PC-3 (cell line): ENCODE data around the gene DCP1B. TPM values are rescaled to one million over a fixed set of nuclear protein-coding genes. Genes with fewer than 3 reads are reported as not detected.

Experiments used
- ATAC-seq: fragments of 200-7000 bp; cut with Tn5 transposase; 2 replicates; pipeline ENCODE4 v1.9.1; 2020; ENCODE audit warnings: mild to moderate bottlenecking, moderate library complexity
- BruUV-seq: library from RNA; stranded (reverse); fragments of 400-500 nt; replicated peaks from 2 replicates; lab custom pipeline; 2021; lab: Mats Ljungman, UMichigan
- CTCF ChIA-PET: fragments of 300-600 bp; sonication (Branson Sonifier 250); formaldehyde crosslinking; loops from one replicate; lab custom pipeline; 2022; ENCODE audit warnings: antibody characterized with exemption; lab: Charles Lee
- POLR2A ChIA-PET: fragments of 300-600 bp; sonication (Branson Sonifier 250); formaldehyde crosslinking; loops from one replicate; lab custom pipeline; 2022; ENCODE audit warnings: antibody characterized with exemption; ENCODE audit not compliant: unreplicated experiment; lab: Charles Lee
- DNase-seq: peaks from one replicate; pipeline ENCODE4 v3.0.0-alpha.2; 2015
- H2AFZ ChIP-seq: fragments of 300-600 bp; sonication (generic); 2 replicates; pipeline ENCODE4 v1.6.0; 2016; ENCODE audit warnings: antibody characterized with exemption, low read length
- H3F3A ChIP-seq: fragments of 300-600 bp; sonication (generic); one replicate; pipeline ENCODE4 v1.6.0; 2017; ENCODE audit warnings: antibody characterized with exemption, low read length, control low read depth, mild to moderate bottlenecking; ENCODE audit not compliant: unreplicated experiment
- H3K27ac ChIP-seq: fragments of 300-600 bp; sonication (generic); 2 replicates; pipeline ENCODE4 v1.5.1; 2016; ENCODE audit warnings: mild to moderate bottlenecking, low read length
- H3K27me3 ChIP-seq: fragments of 300-600 bp; sonication (generic); 2 replicates; pipeline ENCODE4 v1.6.1; 2016; ENCODE audit warnings: low read length, mixed read lengths
- H3K36me3 ChIP-seq: fragments of 300-600 bp; sonication (generic); 2 replicates; pipeline ENCODE4 v1.6.1; 2016; ENCODE audit warnings: low read depth, mixed run types, low read length, mixed read lengths
- H3K4me1 ChIP-seq: fragments of 300-600 bp; sonication (generic); 2 replicates; pipeline ENCODE4 v1.5.1; 2016; ENCODE audit warnings: low read length; ENCODE audit not compliant: insufficient read depth
- H3K4me2 ChIP-seq: fragments of 300-600 bp; sonication (generic); 2 replicates; pipeline ENCODE4 v1.6.0; 2016; ENCODE audit warnings: low read length
- H3K4me3 ChIP-seq: fragments of 300-600 bp; sonication (generic); 2 replicates; pipeline ENCODE4 v1.5.1; 2016; ENCODE audit warnings: mild to moderate bottlenecking, low read length, mixed read lengths
- H3K79me2 ChIP-seq: fragments of 300-600 bp; sonication (generic); 2 replicates; pipeline ENCODE4 v1.6.1; 2017; ENCODE audit warnings: low read length, mixed read lengths
- H3K9ac ChIP-seq: fragments of 300-600 bp; sonication (generic); 2 replicates; pipeline ENCODE4 v1.6.0; 2016; ENCODE audit warnings: mild to moderate bottlenecking, low read length
- H3K9me2 ChIP-seq: fragments of 300-600 bp; sonication (generic); replicated peaks from 2 replicates; pipeline ENCODE4 v1.6.1; 2016; ENCODE audit warnings: mixed run types, low read length, mixed read lengths
- H3K9me3 ChIP-seq: fragments of 300-600 bp; sonication (generic); 2 replicates; pipeline ENCODE4 v1.6.1; 2016; ENCODE audit warnings: low read length, mixed read lengths
- H4K20me1 ChIP-seq: fragments of 300-600 bp; sonication (generic); 2 replicates; pipeline ENCODE4 v1.6.1; 2016; ENCODE audit warnings: low read length, mixed read lengths
- CTCF ChIP-seq: fragments of 300-600 bp; sonication (generic); conservative IDR thresholded peaks from 2 replicates; pipeline ENCODE4 v1.5.1; 2017; ENCODE audit warnings: antibody characterized with exemption, low read depth, mild to moderate bottlenecking, low read length
- EZH2 ChIP-seq: fragments of 300-600 bp; sonication (generic); IDR thresholded peaks from one replicate; pipeline ENCODE4 v1.6.1; 2017; ENCODE audit warnings: antibody characterized with exemption, mild to moderate bottlenecking, low read length; ENCODE audit not compliant: unreplicated experiment
- EZH2phosphoT487 ChIP-seq: fragments of 300-600 bp; sonication (generic); IDR thresholded peaks from 2 replicates; pipeline ENCODE4 v1.6.1; 2018; ENCODE audit warnings: mild to moderate bottlenecking, antibody characterized with exemption, low read length, borderline replicate concordance
- intact Hi-C: fragments of 100-400 bp; cut with micrococcal nuclease; formaldehyde crosslinking; loops from 2 replicates; pipeline ENCODE4 v1.9.0; 2023
- total RNA-seq: library from RNA; depleted of rRNA; stranded (reverse); fragments of >200 nt; gene quantifications from 2 replicates; pipeline ENCODE4 v1.2.3, GENCODE V29; 2014

The DCP1B gene
- total RNA-seq, 1 experiment from 2014 or later = 4.9 TPM

- DNase-seq = no peak
- intact Hi-C loops = no loop called here
- Histone ChIP-seq H3K9me2 (no peaks in the 10 kb centered on the region), H4K20me1 (no peaks in the 10 kb centered on the region), H3K36me3 (no peaks in the 10 kb centered on the region), H3K27ac (no peak overlapping the region), H3K79me2 (no peaks in the 10 kb centered on the region), H3K4me2 (no peak overlapping the region), H3F3A (no peaks in the 10 kb centered on the region), H3K27me3 (no peaks in the 10 kb centered on the region), H3K4me1 (no peaks in the 10 kb centered on the region), H3K9me3 (no peaks in the 10 kb centered on the region), H3K9ac (no peak overlapping the region), H2AFZ (no peak overlapping the region), H3K4me3 (no peak overlapping the region)
- POLR2A ChIA-PET = interaction anchor here (0.6 kb wide), 1 partner anchor 71 kb away, joined by 3 read pairs; no protein-coding TSS in a partner anchor
- CTCF ChIA-PET = no interaction called here
- BruUV-seq = no TSS peak
- TF ChIP-seq EZH2 (no peak), EZH2phosphoT487 (no peak), CTCF (no peak)
- ATAC-seq = no peak
Observed at GRCh38 chr12:1966561-1967226, 37.6 kb downstream of the DCP1B start.

GRCh38 chr12:1965916-1966315 lies 38.3 kb downstream of the DCP1B start:
- BruUV-seq = no TSS peak
- no peak overlapping the region for H3K27ac ChIP-seq
- intact Hi-C loops = no loop called here
- no peaks in the 10 kb centered on the region for H4K20me1 ChIP-seq
- no peak overlapping the region for H3K4me2 ChIP-seq
- no peak for DNase-seq
- TF ChIP-seq EZH2phosphoT487 (no peak), EZH2 (no peak), CTCF (no peak)
- H3K36me3 ChIP-seq = no peaks in the 10 kb centered on the region
- CTCF ChIA-PET = no interaction called here
- H3K4me3 ChIP-seq = no peak overlapping the region
- ATAC-seq = no peak
- no peaks in the 10 kb centered on the region for H3K4me1 ChIP-seq
- H3K27me3 ChIP-seq = no peaks in the 10 kb centered on the region
- no peaks in the 10 kb centered on the region for H3K79me2 ChIP-seq
- POLR2A ChIA-PET = no interaction called here
- H3K9ac ChIP-seq = no peak overlapping the region
- no peaks in the 10 kb centered on the region for H3K9me3 ChIP-seq
- H3F3A ChIP-seq = no peaks in the 10 kb centered on the region
- H3K9me2 ChIP-seq = no peaks in the 10 kb centered on the region
- no peak overlapping the region for H2AFZ ChIP-seq
